Small intestine (tissue), 4 donors: Measurements from ENCODE around the gene RND1. TPM values are rescaled to one million over a fixed set of nuclear protein-coding genes. Genes with fewer than 3 reads are reported as not detected.

Experiments
- polyA plus RNA-seq, 4 donors: library from polyadenylated mRNA; stranded (reverse) in 3 of 4; unstranded in 1 of 4; fragments of 200-250 nt in 3 of 4; fragments of 120-200 nt in 1 of 4; gene quantifications; one replicate each; pipeline versions ENCODE4 v1.2.1 to v1.2.3, GENCODE V29; 2013
- donor health status: healthy with polysubstance abuse.
- donor health status: Bipolar disorder and iron deficiency.
- donor health status: healthy.

Gene RND1
- polyA plus RNA-seq, 4 donors: 1.3 to 6.3 (median 4.3) TPM

Other genes starting within 250 kb of the RND1 start
- 10 to 100 TPM; 23.5 to 38.9 (median 28.5) TPM for gene KANSL2, start 183.6 kb downstream of the RND1 start, polyA plus RNA-seq
- gene CCNT1, start 149.2 kb downstream of the RND1 start, polyA plus RNA-seq: 10 to 100 TPM in 1 of 4 donors, 1 to 10 TPM in 3; 3.0 to 22.0 (median 5.1) TPM
- gene ADCY6, start 76.8 kb downstream of the RND1 start, polyA plus RNA-seq: 10 to 100 TPM; 14.1 to 56.6 (median 23.9) TPM
- 10 to 100 TPM; 11.6 to 12.2 (median 12.0) TPM for gene CACNB3, start 47.4 kb downstream of the RND1 start, polyA plus RNA-seq
- 10 to 100 TPM; 53.2 to 85.8 (median 57.1) TPM for gene DDX23, start 13.7 kb downstream of the RND1 start, polyA plus RNA-seq
- 10 to 100 TPM; 22.4 to 82.7 (median 51.1) TPM for gene FKBP11, start 59.6 kb upstream of the RND1 start, polyA plus RNA-seq
- gene ARF3, start 91.6 kb upstream of the RND1 start, polyA plus RNA-seq: 100 to 1,000 TPM in 1 of 4 donors, 10 to 100 TPM in 3; 37.3 to 104 (median 67.4) TPM
- gene WNT10B, start 105.9 kb upstream of the RND1 start, polyA plus RNA-seq: 1 to 10 TPM in 2 of 4 donors, under 1 TPM in 2; 0.28 to 1.4 (median 0.93) TPM
- under 1 TPM in 1 of 4 donors, not detected in 3; 0.07 TPM for gene WNT1, start 112.5 kb upstream of the RND1 start, polyA plus RNA-seq
- gene DDN, start 133.5 kb upstream of the RND1 start, polyA plus RNA-seq: under 1 TPM in 3 of 4 donors, not detected in 1; 0.16 to 0.22 (median 0.19) TPM
- gene PRKAG1, start 152.9 kb upstream of the RND1 start, polyA plus RNA-seq: 10 to 100 TPM; 50.0 to 69.7 (median 60.6) TPM
- gene KMT2D, start 194.9 kb upstream of the RND1 start, polyA plus RNA-seq: 10 to 100 TPM in 3 of 4 donors, 1 to 10 TPM in 1; 5.4 to 46.5 (median 22.8) TPM
- 1 to 10 TPM in 2 of 4 donors, under 1 TPM in 1, not detected in 1; 0.61 to 1.4 (median 1.2) TPM for gene RHEBL1, start 204.1 kb upstream of the RND1 start, polyA plus RNA-seq
- gene DHH, start 228.9 kb upstream of the RND1 start, polyA plus RNA-seq: 1 to 10 TPM in 1 of 4 donors, under 1 TPM in 1, not detected in 2; 0.15 to 2.3 TPM
- gene LMBR1L, start 245.0 kb upstream of the RND1 start, polyA plus RNA-seq: 100 to 1,000 TPM in 1 of 4 donors, 10 to 100 TPM in 3; 27.6 to 110 (median 81.8) TPM